GM06990 (cell line): ENCODE measurements around the gene BAG5.
"Not testable (repeated sequence)": the region's sequence is repeated elsewhere in the genome, so short reads cannot be mapped to it uniquely, and the experiment has no call there.

Experiments used
- DNase-seq: peaks from one replicate; pipeline ENCODE4 v3.0.0-alpha.2; 2011; ENCODE audit not compliant: insufficient read length; ENCODE audit errors: extremely low read depth
- H3K27me3 ChIP-seq: replicated peaks from 2 replicates; pipeline ENCODE4 v1.6.0; 2011; ENCODE audit warnings: low read length; ENCODE audit not compliant: control insufficient read depth, insufficient read depth
- H3K36me3 ChIP-seq: 2 replicates; pipeline ENCODE4 v1.5.1; 2011; ENCODE audit warnings: low read length; ENCODE audit not compliant: control insufficient read depth, insufficient read depth
- H3K4me3 ChIP-seq: replicated peaks from 2 replicates; pipeline ENCODE4 v1.5.1; 2011; ENCODE audit warnings: low read depth, mild to moderate bottlenecking, control low read depth, low read length
- TF ChIP-seq, protein P1 (sequence below): IDR thresholded peaks from 2 replicates; pipeline ENCODE4 v1.5.1; 2011; ENCODE audit warnings: low read length, control low read depth, mild to moderate bottlenecking, inconsistent platforms; ENCODE audit not compliant: insufficient read depth, poor library complexity, severe bottlenecking

BAG5 gene

DNA sequence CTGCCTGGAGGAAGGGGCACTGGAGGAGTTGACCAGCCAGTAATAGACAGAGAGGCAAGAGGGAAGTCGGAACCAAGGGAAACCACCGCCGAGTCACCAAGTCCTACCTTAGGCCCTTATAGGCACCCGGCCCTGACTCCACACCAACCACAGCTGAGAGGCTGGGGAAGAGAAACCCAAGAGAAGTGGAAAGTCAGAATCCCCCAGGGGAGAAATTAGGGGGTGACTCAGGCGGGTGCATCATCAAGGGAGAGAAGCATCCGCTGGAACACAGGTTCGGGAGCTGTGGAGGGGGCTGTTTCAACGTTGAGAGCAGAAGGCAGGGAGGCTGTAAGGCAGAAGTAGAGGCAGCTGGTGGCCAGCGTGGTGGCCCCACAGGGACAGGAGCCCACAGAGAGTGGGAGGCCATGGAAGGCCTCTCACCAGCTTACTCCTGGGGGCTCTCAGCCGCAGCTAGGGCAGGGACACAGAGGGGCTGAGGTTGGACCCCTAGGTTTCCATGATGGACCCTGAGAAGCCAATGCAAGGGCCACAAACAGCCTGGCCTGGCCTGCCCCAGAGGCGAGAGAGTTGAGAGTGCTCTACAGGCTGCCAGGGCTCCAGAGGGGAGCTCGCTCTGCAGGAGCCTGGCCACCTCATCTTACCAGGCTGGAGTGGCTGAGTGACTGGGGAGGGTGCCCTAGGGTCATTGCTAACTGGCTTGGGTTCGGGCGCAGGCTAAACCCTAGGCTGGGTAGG lies 34.9 kb downstream of the BAG5 start:
- TF ChIP-seq, protein P1, sequence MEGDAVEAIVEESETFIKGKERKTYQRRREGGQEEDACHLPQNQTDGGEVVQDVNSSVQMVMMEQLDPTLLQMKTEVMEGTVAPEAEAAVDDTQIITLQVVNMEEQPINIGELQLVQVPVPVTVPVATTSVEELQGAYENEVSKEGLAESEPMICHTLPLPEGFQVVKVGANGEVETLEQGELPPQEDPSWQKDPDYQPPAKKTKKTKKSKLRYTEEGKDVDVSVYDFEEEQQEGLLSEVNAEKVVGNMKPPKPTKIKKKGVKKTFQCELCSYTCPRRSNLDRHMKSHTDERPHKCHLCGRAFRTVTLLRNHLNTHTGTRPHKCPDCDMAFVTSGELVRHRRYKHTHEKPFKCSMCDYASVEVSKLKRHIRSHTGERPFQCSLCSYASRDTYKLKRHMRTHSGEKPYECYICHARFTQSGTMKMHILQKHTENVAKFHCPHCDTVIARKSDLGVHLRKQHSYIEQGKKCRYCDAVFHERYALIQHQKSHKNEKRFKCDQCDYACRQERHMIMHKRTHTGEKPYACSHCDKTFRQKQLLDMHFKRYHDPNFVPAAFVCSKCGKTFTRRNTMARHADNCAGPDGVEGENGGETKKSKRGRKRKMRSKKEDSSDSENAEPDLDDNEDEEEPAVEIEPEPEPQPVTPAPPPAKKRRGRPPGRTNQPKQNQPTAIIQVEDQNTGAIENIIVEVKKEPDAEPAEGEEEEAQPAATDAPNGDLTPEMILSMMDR = no peak
- Histone ChIP-seq H3K4me3 (peak overlapping the region; percentile 81), H3K27me3 (no peaks in the 10 kb centered on the region; the same call in 1 of the 2 replicates), H3K36me3 (peaks cover 6% of the 10 kb centered on the region)
- peak; percentile 67 for DNase-seq

DNA sequence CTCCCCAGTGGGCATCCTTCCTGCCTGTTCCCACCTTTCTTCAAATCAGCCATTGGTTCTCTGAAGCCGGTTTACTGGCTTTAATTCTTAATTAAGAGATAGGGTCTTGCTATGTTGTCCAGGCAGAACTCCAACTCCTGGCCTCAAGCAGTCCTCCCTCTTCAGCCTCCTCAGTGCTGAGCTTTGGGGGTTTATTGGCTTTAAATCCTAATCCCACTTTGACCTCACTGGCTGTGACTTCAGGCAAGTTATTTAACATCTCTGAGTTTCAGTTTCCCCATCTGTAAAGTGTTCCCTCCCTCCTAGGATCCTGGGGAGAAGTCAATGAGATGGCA lies 35.6 kb downstream of the BAG5 start:
- Histone ChIP-seq H3K27me3 (no peaks in the 10 kb centered on the region; the same call in 1 of the 2 replicates), H3K36me3 (no peaks in the 10 kb centered on the region; the same call in 1 of the 2 replicates), H3K4me3 (no peak overlapping the region)
- DNase-seq = no peak
- TF ChIP-seq, protein P1 = no peak

DNA sequence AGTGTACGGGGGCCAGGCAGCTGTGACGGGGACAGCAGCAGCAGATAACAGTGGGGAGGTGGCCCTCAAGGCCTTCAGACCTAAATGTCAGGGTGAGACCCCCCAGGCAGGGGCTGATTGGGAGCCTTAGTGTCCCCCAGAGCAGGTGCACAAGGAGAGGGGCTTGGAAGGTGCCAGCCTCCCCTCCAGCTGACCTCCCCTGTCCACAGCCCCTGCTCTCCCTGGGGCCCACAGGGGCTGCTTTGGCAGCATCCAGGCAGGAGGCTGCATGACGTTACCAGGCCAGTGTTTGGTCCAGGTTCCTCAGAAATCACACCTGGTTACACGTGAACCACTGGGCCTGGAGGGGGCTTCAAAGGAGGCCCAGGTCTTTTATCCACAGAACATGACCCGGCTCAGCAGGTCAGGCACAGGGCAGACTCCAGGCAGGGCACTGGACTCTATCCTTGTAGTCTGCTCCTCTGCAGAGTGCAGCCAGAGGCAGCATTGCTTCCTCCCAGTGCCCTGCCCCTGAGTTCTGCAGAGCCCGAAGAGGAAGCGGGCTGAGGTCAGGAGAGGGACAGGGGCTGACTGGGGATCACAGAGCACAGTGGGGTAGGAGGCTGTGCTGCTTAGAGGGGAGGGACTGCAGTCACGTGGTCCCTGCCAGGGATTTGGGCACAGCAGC lies 36.1 kb downstream of the BAG5 start:
- no peak for DNase-seq
- no peaks in the 10 kb centered on the region; the same call in 1 of the 2 replicates for H3K36me3 ChIP-seq
- no peaks in the 10 kb centered on the region; the same call in 1 of the 2 replicates for H3K27me3 ChIP-seq
- TF ChIP-seq, protein P1 = no peak
- H3K4me3 ChIP-seq = no peak overlapping the region

DNA sequence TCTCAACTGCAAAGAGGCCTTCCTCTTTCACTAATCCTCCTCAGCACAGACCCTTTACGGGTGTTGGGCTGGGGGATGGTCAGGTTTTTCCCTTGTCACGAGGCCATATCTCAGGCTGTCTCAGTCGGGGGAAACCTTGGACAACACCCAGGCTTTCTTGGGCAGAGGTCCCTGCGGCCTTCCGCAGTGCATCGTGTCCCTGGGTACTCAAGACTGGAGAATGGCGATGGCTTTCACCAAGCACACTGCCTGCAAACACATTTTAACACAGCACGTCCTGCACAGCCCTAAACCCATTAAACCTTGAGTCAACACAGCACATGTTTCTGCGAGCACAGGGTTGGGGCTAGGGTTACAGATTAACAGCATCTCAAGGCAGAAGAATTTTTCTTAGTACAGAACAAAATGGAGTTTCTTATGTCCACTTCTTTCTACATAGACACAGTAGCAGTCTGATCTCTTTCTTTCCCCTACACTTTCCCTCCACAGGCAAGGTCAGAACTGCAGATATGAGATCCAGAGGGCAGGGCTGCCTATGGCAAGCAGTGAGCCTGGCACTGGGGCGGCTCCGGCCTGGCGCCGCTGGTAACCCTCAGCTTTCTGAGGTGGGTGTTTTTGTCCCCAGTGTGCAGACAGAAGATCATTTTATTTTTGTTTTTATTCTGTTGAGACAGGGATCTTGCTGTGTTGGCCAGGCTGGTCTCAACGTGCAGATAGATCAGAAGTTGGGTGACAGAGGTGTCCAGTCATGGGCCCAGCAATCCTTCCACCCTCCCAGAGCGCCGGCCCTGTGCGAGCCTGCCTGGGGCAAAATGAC lies 36.8 kb downstream of the BAG5 start:
- not testable (repeated sequence) for DNase-seq, H3K27me3 ChIP-seq, H3K4me3 ChIP-seq, H3K36me3 ChIP-seq

DNA sequence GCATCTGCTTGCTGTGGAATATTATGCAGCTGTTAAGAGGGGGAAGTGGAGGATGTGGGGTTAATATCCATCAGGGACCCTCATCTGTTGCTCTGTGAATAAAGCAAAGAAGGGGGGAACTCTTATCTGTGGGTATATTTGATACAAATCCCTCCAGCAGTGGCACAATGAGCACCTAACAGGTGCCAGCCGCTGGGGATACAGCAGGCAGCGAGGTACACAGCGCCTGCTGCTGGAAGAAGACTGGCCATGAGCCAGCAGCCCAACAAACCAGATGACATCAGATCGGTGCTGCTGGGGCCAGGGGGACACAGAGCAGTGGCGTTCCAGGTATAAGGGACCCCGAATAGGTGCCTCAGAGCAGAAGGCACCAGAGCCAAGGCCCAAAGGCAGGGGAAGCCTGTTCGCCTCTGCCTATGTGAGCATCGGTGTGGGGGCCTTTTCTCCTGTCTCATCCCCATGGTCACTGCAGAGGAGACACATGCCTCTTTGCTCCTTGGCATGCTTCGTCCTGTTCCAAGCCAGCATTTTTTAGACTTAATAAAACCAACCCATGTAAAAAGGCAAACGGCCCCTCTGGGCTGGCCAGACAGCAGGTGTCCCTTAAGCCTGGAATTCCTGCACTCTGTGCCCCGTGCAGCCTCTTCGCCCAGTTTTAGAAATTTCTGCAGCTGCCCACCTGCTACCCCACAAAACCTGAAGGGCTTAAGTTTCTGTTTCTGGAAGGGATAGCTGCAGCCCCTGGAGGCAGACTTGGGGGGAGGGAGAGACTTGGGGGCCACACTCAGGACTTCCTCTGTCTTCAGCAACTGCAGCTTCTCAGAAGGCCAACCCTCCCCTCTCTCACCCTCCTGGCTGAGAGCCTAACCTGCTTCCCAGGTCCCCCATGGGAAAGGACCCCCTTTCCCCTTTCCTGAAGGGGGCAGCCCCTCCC lies 38.2 kb downstream of the BAG5 start:
- TF ChIP-seq, protein P1 = peak; percentile 11
- H3K4me3 ChIP-seq = no peak overlapping the region
- no peaks in the 10 kb centered on the region; the same call in 1 of the 2 replicates for H3K27me3 ChIP-seq
- H3K36me3 ChIP-seq = no peaks in the 10 kb centered on the region
- DNase-seq = no peak
